Measurements from ENCODE around the gene TMEM186. TPM values are rescaled to one million over a fixed set of nuclear protein-coding genes. Genes with fewer than 3 reads are reported as not detected.
"Not testable (repeated sequence)": the region's sequence is repeated elsewhere in the genome, so short reads cannot be mapped to it uniquely, and the experiment has no call there.

Gene TMEM186
- total RNA-seq, 1 experiment from 2014 or later: 6.3 TPM

DNA sequence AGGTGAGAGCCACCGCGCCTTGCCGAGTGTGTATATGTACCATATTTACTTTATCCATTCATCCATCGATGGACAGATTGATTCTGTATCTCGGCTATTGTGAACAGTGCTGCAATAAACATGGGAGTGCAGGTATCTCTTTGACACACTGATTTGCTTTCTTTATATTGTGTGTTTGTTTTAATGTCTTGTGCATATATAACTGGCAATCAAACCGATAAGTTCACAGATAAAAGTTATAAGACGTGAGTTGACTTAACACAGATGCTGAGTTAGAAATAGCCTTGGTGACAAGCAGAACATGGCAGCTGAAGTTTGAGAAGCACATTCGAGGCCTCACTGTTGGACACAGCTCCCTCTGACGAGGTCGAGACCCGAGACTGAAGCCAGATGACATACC is 23.2 kb downstream of the TMEM186 start:
- no peak for DNase-seq (ENCODE audit: low spot score)

DNA sequence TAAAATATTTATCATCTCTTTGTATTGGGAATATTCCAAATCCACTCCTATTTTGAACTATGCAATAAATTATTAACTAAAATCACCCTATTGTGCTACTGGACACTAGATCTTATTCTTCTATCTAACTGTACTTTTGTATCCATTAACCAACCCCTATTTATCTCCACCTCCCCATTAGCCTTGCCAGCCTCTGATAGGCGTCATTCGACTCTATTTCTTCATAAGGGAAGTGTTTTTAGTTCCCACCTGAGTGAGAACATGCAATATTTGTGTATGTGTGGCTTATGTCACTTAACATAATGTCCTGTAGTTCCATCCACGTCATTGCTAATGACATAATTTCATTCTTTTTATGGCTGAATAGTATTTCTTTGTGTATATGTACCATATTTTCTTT is 23.9 kb downstream of the TMEM186 start:
- DNase-seq (ENCODE audit: low spot score): no peak

DNA sequence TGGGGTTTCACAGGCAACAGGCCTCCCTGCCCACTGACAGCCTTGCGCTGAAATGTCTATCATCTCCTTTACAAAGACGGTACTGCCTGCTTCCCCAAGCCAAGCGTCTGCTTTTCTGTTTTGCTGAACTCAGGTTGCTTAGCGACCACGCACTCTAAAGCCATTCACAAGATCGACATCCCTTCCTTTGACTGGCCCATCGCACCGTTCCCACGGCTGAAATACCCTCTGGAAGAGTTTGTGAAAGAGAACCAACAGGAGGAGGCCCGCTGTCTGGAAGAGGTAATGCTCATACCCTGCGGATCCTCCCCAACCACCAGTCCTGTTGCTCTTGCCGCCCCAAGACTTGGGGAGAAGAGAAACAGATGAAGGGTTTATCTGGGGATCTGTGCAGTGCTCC is 28.7 kb downstream of the TMEM186 start:
- DNase-seq (ENCODE audit: low spot score): no peak

DNA sequence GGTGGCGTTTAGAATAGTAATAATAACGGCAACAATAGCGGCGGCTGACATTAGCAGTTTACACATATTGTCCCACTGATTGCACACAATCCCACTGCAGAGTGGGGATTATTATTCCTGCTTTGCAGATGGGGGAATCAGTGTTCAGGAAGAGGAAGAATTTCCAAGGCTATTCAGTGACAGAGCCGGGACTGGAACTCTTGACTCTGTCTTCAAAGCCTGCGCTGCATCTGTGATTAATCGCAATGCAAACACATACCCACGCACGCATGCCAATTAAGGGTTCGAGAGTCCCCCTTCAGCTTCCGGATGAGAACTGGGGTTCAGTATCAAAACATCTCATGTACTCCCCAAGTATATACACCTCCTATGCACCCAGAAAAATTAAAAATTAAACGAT is 29.2 kb downstream of the TMEM186 start:
- DNase-seq (ENCODE audit: low spot score): no peak

DNA sequence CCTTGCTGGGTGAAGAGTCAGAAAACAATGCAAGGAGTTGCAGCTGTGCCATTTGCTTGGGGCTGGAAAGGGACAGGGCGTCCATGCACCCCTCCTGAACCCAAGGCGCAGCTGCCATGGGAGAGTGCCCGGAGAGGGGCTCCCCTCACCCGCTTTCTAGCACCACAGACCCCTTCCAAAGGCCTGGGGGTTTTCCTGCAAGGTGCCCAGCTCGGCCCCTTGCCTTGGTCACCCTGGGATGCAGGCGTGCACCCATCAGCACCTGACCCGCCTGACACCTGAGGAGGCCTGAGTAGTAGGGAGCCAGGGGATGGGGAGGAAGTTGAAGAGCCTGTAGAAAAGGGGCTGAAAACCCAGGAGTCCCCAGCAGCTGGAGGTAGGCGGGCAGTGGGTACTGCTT is 30.3 kb downstream of the TMEM186 start:
- DNase-seq (ENCODE audit: low spot score): no peak

DNA sequence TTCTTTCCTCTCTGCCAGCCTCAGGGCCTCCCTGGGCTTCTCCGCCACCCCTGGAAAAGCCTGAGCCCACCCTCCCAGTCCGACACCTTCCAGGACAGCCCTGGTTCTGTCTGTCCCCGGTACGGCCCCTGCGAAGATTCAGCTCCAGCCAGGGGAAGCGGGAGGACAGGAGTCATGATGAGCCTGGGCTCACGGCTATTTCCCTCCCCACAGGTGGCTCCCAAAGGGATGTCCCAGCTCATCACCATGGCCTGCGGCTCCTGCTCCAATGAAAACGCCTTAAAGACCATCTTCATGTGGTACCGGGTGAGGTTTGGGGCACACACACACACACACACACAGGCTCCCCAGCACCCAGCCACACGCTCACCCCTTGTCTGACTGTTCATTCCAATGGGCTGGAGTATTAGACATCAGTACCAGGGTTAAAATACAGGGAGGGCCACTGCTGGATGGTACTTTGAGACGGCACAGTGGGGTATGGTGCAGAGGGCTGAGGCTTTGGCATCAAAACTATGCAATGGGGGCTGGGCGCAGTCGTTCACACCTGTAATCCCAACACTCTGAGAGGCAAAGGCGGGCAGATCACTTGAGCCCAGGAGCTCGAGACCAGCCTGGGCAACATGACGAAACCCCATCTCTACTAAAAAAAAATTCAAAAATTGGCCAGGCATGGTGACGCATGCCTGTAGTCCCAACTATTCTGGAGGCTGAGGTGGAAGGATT is 32.8 kb downstream of the TMEM186 start:
- no peak for DNase-seq (ENCODE audit: low spot score)

DNA sequence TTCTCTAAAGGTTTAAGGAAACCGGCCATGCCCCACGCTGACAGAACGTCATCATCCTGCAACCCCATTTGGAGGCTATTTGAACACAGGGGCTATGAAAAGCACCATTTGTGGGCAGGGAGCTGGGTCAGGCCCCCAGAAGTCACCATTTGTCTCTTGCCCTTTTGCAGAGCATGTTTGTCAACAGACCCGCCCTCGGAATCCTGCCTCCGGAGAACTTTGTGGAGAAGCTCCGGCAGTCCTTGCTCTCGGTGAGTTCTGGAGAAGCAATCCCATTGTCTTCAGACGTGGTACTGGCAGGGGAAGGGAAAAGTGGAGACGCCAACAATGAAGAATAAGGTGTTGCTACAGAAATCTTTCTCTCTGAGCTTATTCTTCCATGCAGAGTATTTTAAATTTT is 33.5 kb downstream of the TMEM186 start:
- DNase-seq (ENCODE audit: low spot score): no peak

DNA sequence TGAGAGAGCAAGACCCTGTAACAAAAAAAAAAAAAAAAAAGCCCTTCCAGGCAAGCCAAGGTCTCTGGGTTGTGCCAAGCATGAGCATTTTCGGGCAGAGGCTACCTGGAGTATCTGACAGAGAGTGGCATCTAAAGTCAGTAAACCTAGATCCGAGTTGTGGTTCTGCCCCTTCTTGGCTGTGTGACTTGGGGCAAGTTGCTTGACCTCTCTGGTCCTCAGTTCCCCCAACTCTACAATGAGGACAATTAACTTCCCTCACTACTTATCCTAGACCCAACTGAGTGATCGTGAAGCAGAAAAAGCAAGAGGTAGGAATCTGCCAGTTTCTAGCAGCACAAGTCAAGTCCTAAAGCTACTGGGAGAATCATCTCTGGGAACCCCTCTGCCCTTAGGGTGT is 34.4 kb downstream of the TMEM186 start:
- no peak for DNase-seq (ENCODE audit: low spot score)

DNA sequence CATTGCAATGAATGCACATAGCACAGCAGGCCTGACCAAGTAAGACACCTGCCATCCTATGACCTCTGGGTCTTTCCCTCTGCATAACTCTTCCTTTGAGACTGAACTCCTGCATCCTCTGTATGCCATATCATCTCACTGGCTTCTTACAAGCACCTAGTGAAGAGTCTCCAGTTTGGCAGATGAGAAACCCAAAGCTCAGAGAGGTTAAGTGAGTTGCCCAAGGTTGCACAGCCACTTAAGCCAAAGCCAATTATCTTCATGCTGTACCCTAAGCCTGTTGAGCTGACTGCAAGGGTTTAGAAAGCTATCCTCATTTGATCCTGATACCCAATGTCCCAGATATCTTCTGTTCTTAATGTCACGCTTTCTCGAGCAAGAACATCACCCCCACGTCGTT is 35.2 kb downstream of the TMEM186 start:
- DNase-seq (ENCODE audit: low spot score): no peak

DNA sequence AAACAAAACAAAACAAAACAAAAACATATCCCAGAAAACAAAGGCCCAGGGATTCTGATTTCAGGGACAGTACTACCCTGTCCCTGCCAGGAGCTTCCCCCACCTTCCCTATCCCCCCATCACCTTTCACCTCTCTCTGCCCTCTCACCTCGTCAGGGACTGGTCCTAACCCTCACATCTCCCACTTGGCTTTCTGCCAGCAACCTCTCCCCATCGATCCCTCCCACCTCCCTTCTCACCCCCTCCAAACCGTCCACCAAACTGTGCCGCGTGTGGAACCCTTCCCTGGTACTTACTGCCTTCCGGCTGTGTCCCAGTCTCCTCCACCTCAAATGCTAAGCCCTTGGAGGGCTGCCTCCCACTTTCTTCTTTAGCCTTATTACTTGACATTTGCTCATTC is 36.4 kb downstream of the TMEM186 start:
- DNase-seq (ENCODE audit: low spot score): no peak

DNA sequence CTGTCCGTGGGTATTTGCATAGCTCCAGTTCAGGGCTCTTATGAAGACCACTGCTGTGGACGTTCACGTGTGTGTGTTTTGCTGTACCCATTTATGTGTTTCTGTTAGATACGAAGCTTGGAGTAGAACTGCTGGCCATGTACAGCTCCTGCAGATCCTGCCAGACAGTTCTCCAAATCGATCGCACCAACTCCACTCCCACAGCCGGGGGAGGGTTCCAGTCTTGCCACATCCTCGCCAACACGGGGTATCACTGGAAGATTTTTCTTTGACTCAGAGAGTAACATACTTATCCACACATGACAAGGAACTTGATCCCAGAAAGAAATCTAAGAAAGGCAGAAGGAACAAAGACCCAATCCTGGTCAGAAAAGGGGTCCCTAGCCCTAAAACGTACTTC is 37.4 kb downstream of the TMEM186 start:
- no peak for DNase-seq (ENCODE audit: low spot score)

DNA sequence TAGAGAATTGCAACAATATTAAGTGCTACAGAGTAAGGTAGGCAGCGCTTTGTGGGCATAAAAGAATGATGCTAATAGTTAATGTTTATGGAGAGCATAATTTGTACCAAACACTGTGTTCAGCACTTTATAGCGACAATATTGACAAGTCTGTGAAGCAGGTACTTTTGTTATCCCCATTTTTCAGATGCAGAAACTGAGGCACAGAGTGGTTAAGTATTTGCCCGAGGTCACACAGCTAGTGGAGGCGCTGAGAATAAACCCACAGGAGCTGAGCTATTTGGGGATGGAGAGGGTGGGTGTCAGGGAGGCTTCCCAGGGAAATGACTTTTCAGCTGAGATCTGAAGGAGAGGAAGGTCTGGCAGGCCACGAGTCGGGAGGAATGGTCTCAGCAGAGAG is 39.4 kb downstream of the TMEM186 start:
- no peak for DNase-seq (ENCODE audit: low spot score)

DNA sequence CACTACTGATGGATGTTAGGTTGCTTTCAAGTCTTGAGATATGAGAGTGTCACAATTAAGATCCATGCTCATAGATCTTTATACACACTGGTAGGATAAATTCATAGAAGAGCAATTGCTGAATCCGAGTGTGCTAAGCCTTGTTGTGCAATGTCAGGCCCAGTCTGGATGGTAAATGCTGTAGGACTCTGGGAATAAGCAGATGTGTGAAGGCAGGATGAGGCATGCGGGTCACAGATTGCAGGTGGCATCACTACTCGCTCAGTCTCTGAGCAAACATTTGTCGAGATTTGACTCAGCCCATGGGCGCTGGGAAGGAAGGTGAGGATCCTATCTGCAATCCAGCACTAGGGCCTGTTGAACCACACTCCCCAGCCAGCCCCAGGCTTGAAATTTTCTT is 40.7 kb downstream of the TMEM186 start:
- DNase-seq (ENCODE audit: low spot score): no peak

DNA sequence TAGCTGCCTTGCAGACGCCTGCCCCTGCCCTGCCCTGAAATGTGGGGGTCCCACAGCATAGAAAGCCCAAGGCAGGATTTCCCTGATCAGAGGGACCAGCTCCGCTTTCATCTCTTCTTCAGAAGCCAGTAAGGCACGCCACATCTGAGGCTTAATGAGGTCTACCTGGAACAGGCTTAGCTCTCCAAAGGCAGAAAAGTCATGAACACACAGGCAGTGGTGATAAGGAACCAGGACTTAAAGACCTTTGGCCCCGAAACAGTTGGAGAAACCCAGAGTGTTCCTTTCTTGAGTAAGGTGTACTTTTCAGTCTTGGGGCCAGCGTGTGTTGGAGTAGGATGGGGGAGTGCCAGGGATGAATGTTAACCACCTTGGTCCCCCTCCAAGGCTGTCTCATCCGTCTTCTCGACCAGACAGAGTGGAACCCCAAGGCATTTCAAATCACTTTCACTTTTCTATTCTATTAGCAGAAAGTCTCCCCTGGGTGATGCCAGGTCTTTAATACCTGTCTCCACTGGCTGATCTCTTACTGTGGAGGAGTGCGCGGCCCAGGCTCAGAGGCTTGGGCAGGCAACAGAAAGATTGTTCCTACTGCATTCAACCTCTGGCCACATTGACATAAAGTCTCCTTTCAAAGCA is 43.9 kb downstream of the TMEM186 start:
- DNase-seq (ENCODE audit: low spot score): no peak

DNA sequence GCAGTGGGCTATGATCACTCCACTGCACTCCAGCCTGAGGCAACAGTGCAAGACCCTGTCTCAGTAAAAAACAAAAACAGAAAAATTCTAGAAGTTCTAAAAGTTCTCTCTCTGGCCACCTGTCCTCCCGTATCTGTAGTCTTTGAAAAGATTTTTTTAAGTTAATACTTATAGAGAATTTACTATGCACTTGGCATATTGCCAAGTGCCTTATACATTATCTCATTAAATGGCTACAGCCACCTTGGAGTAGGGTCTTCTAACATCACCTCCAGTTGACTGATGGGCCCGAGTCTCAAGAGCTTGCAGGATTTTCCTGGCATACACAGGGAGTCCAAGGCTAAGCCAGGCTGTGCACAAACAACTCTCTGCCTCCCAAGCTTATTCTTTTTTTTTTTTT is 44.7 kb downstream of the TMEM186 start:
- DNase-seq (ENCODE audit: low spot score): no peak

DNA sequence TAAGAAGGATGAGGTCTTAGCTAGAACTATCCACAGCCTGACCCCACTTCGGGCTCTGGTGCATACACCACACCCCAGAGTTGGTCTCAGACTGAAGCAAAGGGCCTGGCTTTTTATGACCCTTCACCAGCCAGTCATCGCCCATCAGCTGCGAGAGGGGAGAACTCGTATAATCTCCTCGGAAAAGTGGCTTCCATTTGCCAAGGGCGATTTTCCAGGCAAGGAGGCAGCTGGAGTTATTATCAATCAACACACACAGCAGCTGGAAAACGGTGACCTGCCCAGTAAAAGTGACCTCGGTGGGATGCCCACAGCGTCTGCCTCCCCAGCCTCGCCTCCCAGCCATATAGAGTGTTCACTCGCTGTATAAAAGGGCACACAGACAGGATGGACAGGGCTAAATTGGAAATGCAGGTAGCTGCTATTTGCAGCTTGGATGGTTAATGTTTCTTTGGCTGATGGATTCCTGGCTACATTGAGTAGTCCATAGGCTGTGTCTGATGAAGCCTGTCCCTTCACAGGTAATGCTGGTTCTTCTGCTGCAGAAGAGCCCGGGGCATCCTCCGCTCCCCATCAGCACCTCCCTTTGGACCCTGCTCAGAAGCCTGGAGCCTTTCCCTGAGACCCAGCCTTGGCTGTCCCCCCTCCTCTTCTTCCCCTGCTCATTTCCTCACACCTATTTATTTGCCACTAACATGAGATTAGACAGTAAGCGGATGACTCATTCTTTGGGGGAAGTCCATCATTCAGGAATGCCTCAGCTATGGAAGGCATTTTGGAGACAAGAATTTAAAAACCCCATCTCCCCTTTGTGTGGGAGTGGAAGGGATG is 45.7 kb downstream of the TMEM186 start:
- peak; percentile 54 for DNase-seq (ENCODE audit: low spot score)

DNA sequence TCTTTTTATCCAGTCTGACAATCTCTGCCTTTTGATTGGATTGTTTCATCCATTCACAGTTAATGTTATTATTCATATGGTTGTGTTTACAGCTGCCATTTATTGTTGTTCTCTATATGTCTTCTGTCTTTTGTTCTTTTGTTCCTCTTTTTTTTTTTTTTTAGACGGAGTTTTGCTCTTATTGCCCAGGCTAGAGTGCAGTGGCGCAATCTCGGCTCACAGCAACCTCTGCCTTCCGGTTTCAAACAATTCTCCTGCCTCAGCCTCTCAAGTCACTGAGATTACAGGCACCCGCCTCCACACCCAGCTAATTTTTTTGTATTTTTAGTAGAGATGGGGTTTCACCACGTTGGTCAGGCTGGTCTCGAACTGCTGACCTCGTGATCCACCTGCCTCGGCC is 48.5 kb downstream of the TMEM186 start:
- not testable (repeated sequence) for DNase-seq (ENCODE audit: low spot score)

Other genes with a start within 250 kb of the TMEM186 start
- not detected in 2 replicates for gene TMEM114, start 207.1 kb downstream of the TMEM186 start, total RNA-seq (2014; rRNA removed; shearing (Covaris generic))
- gene METTL22, start 175.9 kb downstream of the TMEM186 start, total RNA-seq (2014; rRNA removed; shearing (Covaris generic)): 16.1 and 17.1 TPM in 2 replicates
- gene ABAT, start 123.0 kb downstream of the TMEM186 start, total RNA-seq (2014; rRNA removed; shearing (Covaris generic)): 0.99 and 2.0 TPM in 2 replicates
- gene PMM2, start 200 bp upstream of the TMEM186 start, total RNA-seq (2014; rRNA removed; shearing (Covaris generic)): 33.6 and 34.9 TPM in 2 replicates
- gene CARHSP1, start 71.4 kb upstream of the TMEM186 start, total RNA-seq (2014; rRNA removed; shearing (Covaris generic)): 118 and 119 TPM in 2 replicates
- not detected in 2 replicates for gene LITAFD, start 84.7 kb upstream of the TMEM186 start, total RNA-seq (2014; rRNA removed; shearing (Covaris generic))
- gene USP7, start 166.3 kb upstream of the TMEM186 start, total RNA-seq (2014; rRNA removed; shearing (Covaris generic)): 14.4 and 33.8 TPM in 2 replicates

All from H4 (cell line).